Measurements from ENCODE around the gene TIGD4.
A peak's percentile ranks its signal among the peaks of the same experiment; 100 is the strongest.

The TIGD4 gene

DNA sequence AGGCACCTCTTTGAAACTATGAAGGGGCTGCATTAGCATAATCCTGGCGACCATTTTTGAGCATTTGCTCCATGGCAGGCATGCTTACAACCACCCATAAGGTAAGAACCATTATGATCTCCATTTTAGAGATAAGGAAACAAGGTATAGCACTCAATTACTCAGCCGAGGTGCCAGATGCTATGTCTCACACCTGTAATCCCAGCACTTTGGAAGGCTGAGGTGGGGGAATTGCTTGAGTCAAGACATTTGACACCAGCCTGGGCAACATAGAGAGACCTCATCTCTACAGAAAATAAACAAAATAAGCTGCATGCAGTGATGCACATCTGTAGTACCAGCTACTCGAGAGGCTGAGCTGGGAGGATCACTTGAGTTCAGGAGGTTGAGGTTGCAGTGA is 43.6 kb downstream of the TIGD4 start:
- no peaks in the 10 kb centered on the region for H3K79me2 ChIP-seq (ENCODE audit: insufficient read depth, low read length)
- no peaks in the 10 kb centered on the region for H4K20me1 ChIP-seq (ENCODE audit: insufficient read depth, low read length)
- no peak overlapping the region for H3K4me3 ChIP-seq (ENCODE audit: low read depth in 1 of 2, low read length in 2 of 2)
- H3K9ac ChIP-seq (ENCODE audit: low read depth, low read length) = no peak overlapping the region
- no peak for DNase-seq
- TF ChIP-seq, protein P1, sequence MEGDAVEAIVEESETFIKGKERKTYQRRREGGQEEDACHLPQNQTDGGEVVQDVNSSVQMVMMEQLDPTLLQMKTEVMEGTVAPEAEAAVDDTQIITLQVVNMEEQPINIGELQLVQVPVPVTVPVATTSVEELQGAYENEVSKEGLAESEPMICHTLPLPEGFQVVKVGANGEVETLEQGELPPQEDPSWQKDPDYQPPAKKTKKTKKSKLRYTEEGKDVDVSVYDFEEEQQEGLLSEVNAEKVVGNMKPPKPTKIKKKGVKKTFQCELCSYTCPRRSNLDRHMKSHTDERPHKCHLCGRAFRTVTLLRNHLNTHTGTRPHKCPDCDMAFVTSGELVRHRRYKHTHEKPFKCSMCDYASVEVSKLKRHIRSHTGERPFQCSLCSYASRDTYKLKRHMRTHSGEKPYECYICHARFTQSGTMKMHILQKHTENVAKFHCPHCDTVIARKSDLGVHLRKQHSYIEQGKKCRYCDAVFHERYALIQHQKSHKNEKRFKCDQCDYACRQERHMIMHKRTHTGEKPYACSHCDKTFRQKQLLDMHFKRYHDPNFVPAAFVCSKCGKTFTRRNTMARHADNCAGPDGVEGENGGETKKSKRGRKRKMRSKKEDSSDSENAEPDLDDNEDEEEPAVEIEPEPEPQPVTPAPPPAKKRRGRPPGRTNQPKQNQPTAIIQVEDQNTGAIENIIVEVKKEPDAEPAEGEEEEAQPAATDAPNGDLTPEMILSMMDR (IDR thresholded peaks at IDR 0.05; ENCODE audit: borderline replicate concordance, extremely low read depth, low read length, poor library complexity, severe bottlenecking) = no peak
- H3K4me2 ChIP-seq (ENCODE audit: insufficient read depth, low read length) = no peak overlapping the region
- no peak for ATAC-seq (ENCODE audit: insufficient read depth, low read depth)
- no peak overlapping the region for H2AFZ ChIP-seq (ENCODE audit: low read depth, low read length)
- no peaks in the 10 kb centered on the region for H3K9me3 ChIP-seq (ENCODE audit: insufficient read depth, low read length, severe bottlenecking)
- H3K27me3 ChIP-seq (ENCODE audit: insufficient read depth, low read length, poor library complexity) = no peaks in the 10 kb centered on the region
- no peaks in the 10 kb centered on the region for H3K36me3 ChIP-seq (ENCODE audit: insufficient read depth, low read length)
- H3K27ac ChIP-seq (ENCODE audit: low read length) = no peak overlapping the region
- no peaks in the 10 kb centered on the region for H3K4me1 ChIP-seq (ENCODE audit: insufficient read depth, low read length)

DNA sequence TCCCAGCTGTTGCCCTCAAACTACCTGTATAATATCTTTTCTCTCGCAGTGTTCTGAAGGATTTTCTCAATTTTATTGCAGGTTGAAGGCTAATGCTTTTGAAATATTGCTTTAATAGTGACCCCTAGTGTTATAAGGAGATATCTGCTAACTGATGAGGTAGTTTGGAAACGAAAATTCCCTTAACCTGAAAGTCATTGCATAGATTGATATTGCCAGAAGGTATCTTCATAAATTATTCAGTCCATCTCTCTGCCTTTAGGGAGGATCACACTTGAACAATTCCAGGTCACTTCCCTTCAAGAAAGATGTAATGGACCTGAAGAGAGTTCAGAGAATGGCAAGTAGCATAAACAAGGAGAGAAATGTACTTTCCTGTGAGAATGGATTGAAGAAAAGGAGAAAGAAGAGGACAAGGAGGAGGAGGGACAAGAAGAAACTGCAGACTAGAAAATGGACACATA is 44.1 kb downstream of the TIGD4 start:
- no peaks in the 10 kb centered on the region for H3K4me1 ChIP-seq (ENCODE audit: insufficient read depth, low read length)
- DNase-seq (no peak), ATAC-seq (ENCODE audit: insufficient read depth, low read depth) (peak; percentile 69; the same call in 2 of the 3 replicates)
- no peaks in the 10 kb centered on the region for H3K36me3 ChIP-seq (ENCODE audit: insufficient read depth, low read length)
- no peaks in the 10 kb centered on the region for H3K27me3 ChIP-seq (ENCODE audit: insufficient read depth, low read length, poor library complexity)
- H3K4me3 ChIP-seq (ENCODE audit: low read depth in 1 of 2, low read length in 2 of 2) = no peak overlapping the region
- no peak overlapping the region for H2AFZ ChIP-seq (ENCODE audit: low read depth, low read length)
- H3K9me3 ChIP-seq (ENCODE audit: insufficient read depth, low read length, severe bottlenecking) = no peaks in the 10 kb centered on the region
- no peak overlapping the region for H3K27ac ChIP-seq (ENCODE audit: low read length)
- H4K20me1 ChIP-seq (ENCODE audit: insufficient read depth, low read length) = no peaks in the 10 kb centered on the region
- no peaks in the 10 kb centered on the region for H3K79me2 ChIP-seq (ENCODE audit: insufficient read depth, low read length)
- TF ChIP-seq EZH2 (IDR thresholded peaks at IDR 0.05; ENCODE audit: borderline replicate concordance, low read depth, low read length, severe bottlenecking) = no peak
- TF ChIP-seq, protein P1 (IDR thresholded peaks at IDR 0.05; ENCODE audit: borderline replicate concordance, extremely low read depth, low read length, poor library complexity, severe bottlenecking) = peak; percentile 73
- H3K4me2 ChIP-seq (ENCODE audit: insufficient read depth, low read length) = no peak overlapping the region
- no peak overlapping the region for H3K9ac ChIP-seq (ENCODE audit: low read depth, low read length)

DNA sequence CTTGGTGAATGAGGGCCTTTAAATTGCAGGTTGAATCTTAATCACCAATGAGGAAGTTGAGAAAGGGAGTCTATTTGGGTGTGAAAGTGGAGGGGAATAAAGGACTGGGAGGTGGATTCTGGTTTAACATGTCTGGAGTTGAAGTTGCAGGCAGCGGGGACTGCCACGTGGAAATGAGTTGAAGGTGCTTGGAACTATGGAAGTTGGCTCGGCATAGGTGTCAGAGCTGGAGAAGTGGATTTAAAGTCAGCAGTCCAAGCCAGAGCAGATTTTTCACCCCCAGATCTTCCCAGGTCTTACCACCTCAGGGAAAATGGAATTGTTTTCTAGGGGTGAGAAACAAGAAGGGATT is 44.9 kb downstream of the TIGD4 start:
- no peak for TF ChIP-seq EZH2 (IDR thresholded peaks at IDR 0.05; ENCODE audit: borderline replicate concordance, low read depth, low read length, severe bottlenecking)
- TF ChIP-seq, protein P1 (IDR thresholded peaks at IDR 0.05; ENCODE audit: borderline replicate concordance, extremely low read depth, low read length, poor library complexity, severe bottlenecking) = no peak
- no peak for ATAC-seq (ENCODE audit: insufficient read depth, low read depth)
- no peak overlapping the region for H3K4me2 ChIP-seq (ENCODE audit: insufficient read depth, low read length)

More for the DNA sequence above, 44.9 kb downstream of the TIGD4 start:
- Histone ChIP-seq H4K20me1 (ENCODE audit: insufficient read depth, low read length) (no peaks in the 10 kb centered on the region), H3K4me1 (ENCODE audit: insufficient read depth, low read length) (no peaks in the 10 kb centered on the region), H3K79me2 (ENCODE audit: insufficient read depth, low read length) (no peaks in the 10 kb centered on the region), H3K9ac (ENCODE audit: low read depth, low read length) (no peak overlapping the region), H3K4me3 (ENCODE audit: low read depth in 1 of 2, low read length in 2 of 2) (no peak overlapping the region), H3K27me3 (ENCODE audit: insufficient read depth, low read length, poor library complexity) (no peaks in the 10 kb centered on the region), H3K9me3 (ENCODE audit: insufficient read depth, low read length, severe bottlenecking) (no peaks in the 10 kb centered on the region), H2AFZ (ENCODE audit: low read depth, low read length) (no peak overlapping the region), H3K27ac (ENCODE audit: low read length) (no peak overlapping the region), H3K36me3 (ENCODE audit: insufficient read depth, low read length) (no peaks in the 10 kb centered on the region)
- DNase-seq = no peak
